Subcutaneous preadipocyte (primary cell): ENCODE results near the gene SLC1A4. TPM values are rescaled to one million over a fixed set of nuclear protein-coding genes. Genes with fewer than 3 reads are reported as not detected.

Source experiments
- small RNA-seq: library from RNA; depleted of rRNA; stranded (forward); fragments of <200 nt; gene quantifications from one replicate; pipeline ENCODE3, GENCODE V24; 2012
- total RNA-seq: library from RNA; depleted of rRNA; stranded (reverse); fragments of >200 nt; gene quantifications from 2 replicates; pipeline ENCODE4 v1.2.3, GENCODE V29; 2012

SLC1A4 gene
- total RNA-seq, result 2.9 and 4.3 TPM in 2 replicates

DNA sequence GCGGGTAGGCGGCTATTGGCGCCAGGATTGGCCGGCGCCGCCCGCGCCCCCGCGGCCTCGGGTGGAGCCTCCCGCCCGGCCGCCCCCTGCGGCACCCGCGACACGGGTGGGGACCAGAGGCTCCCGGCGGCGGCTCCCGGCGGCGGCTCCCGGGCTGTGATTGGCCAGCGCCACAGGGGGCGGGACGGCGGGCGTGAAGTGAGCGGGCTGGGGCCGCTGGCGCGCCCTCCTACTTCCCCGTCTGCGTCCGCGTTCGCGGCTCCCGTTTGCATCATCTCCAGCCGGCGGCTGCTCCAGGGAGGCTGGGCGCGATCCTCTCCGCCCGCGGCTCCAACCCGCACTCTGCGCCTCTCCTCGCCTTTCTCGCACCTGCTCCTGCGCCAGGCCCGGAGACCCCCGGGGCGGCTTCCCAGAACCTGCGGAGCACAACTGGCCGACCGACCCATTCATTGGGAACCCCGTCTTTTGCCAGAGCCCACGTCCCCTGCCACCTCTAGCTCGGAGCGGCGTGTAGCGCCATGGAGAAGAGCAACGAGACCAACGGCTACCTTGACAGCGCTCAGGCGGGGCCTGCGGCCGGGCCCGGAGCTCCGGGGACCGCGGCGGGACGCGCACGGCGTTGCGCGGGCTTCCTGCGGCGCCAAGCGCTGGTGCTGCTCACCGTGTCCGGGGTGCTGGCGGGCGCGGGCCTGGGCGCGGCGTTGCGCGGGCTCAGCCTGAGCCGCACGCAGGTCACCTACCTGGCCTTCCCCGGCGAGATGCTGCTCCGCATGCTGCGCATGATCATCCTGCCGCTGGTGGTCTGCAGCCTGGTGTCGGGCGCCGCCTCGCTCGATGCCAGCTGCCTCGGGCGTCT, at the start of gene SLC1A4:
SLC1A4 (plus strand) TSS at position 274 of the 856 bp plus-strand sequence; CDS start at position 519, 245 bp downstream.

GRCh38 chr2:65056215-65057053, 67.2 kb downstream of the SLC1A4 start, which contains the start of gene CEP68:
Gene CEP68 (plus strand): TSS chr2:65056416. CDS start chr2:65069445, 13,029 bp downstream.

Small RNAs within 50 kb of the gene (small RNA-seq; reads per million reads assigned to genes)
- not detected for gene RNU6-548P

Other genes with a start within 250 kb of the SLC1A4 start
- gene CEP68, start 67.0 kb downstream of the SLC1A4 start, total RNA-seq, result 10.9 and 12.9 TPM in 2 replicates
- gene RAB1A, start 140.7 kb downstream of the SLC1A4 start, total RNA-seq, result 64.7 and 65.5 TPM in 2 replicates
- 62.1 and 63.9 TPM in 2 replicates for gene ACTR2, start 238.4 kb downstream of the SLC1A4 start, total RNA-seq